Kidney capillary endothelial cell (primary cell): ENCODE results near the gene NSUN5.
A peak's percentile ranks its signal among the peaks of the same experiment; 100 is the strongest.
"Not testable (repeated sequence)": the region's sequence is repeated elsewhere in the genome, so short reads cannot be mapped to it uniquely, and the experiment has no call there.

Experiments used
- DNase-seq: peaks from one replicate; pipeline ENCODE4 v3.0.0-alpha.2; 2018; ENCODE audit warnings: low spot score

Gene NSUN5

DNA sequence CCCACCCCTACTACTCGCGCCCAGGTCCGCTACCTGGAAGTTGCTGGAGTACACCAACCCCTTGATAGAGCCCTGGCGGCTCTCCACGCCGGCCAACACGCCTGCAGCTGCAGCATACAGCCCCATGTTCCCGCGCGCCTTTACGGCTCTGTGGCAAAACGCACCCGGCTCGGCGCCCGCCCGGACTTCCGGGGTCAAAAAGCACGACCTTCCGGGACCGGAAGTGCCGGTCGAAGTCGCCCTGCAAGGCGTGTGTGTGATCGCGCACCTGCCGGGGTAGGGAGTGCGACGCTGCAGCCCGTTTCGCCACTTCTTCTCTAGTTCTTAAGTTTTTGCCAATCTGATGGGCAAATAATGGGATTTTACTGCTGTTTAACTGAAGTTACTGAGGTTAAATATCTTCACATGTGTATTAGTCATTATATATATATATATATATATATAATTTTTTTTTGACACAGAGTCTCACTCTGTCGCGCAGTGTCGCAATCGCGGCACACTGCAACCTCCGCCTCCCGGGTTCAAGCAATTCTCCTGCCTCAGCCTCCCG, at the start of gene NSUN5:
TSS of gene NSUN5 (minus strand) at position 162 of the 550 bp plus-strand sequence. CDS start at position 126, 36 bp downstream.
- DNase-seq, result peak; percentile 68

DNA sequence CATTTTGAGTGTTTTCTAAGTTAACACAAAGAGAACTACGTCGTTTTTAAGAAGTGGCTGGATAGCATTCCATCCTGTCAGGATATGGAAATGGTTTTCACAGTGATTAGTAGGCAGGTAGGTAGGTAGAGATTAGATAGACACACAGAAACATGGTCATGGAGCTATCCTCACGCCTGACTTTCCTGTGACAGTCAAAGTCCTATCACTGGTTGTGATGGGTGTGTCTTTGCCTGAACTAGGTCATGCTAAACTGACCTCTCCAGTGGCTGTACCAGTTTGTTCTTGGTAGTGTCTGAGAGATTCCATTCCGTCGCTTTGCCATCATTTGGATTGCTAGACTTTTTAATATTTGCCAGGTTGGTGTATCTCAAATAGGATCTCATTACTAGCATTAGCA, 47.5 kb upstream of the NSUN5 start:
- no peak for DNase-seq

DNA sequence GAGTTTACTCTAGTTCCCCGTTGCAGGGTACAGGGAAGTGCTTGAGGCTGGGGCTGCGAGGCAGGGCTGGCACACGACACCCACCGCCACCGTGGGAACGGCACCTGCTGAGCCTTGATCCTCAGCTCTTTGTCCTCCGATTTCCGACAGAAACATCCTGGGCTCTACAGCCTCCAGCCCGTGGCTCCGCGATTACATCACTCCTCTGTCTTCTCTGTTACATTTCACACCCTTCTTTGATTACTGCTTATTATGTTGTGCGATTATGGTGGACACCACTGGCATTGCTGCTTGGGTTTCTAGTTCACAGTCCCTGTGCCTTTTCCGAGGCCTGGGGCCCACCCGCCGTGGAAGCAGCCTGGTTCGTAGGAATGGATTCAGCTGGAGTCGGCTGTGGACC, 46.2 kb upstream of the NSUN5 start:
- DNase-seq, result no peak

DNA sequence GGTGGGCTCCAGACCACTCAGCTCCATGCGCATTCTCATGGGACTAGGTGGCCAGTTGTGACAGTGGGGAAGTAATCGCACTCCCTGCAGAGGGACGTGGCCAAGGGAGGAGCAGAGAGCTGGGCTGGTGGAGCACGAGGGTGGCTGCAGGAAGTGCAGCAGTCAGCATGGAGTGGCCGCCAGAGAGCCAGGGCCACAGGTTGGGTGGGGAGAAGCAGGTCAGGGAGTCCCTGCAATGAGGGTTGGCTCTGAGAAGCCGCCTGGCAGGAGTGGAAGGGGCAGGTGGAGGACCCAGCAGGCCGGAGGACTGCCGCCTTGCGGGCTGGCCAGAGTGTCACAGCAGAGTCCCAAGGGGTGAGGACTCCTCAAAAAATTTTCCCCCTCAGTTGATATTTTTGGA, 45.6 kb upstream of the NSUN5 start:
- no peak for DNase-seq

DNA sequence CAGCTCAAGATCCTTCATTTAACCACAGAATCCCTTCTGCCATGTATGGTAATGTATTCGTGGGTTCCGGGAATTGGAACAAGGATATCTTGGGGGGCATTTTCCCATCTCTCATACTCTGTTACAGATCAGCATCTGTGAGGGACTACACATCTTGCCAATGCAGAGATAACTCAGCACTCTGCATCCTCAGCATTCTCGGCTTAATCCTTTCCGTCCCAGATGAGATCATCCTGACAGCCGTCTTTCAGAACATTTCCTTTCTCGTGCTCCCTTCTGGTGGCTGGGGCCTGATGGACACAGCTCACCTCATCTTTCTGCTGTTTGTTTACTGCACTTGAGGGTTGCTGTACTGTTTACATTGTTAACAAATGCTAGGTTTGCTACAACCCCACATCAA, 44.6 kb upstream of the NSUN5 start:
- no peak for DNase-seq

DNA sequence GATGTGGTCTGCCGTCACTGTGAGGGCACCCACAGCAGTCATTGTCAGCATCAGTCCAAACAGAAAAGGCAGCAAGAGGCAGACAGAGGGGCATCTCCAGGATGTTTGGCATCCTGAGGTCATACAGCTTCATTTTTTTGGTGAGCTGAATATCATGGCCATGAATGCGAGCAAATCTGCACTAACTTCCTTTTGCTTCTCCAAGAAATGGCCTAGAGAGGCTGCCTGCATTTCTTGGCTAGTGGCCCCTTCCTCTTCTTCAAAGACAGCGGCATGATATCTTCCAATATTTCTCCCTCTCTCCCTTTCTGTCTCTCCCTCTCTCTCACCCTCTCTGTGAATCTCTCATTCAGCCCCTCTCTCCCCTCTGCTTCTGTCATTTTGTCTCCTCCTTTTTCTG, 44.2 kb upstream of the NSUN5 start:
- no peak for DNase-seq

DNA sequence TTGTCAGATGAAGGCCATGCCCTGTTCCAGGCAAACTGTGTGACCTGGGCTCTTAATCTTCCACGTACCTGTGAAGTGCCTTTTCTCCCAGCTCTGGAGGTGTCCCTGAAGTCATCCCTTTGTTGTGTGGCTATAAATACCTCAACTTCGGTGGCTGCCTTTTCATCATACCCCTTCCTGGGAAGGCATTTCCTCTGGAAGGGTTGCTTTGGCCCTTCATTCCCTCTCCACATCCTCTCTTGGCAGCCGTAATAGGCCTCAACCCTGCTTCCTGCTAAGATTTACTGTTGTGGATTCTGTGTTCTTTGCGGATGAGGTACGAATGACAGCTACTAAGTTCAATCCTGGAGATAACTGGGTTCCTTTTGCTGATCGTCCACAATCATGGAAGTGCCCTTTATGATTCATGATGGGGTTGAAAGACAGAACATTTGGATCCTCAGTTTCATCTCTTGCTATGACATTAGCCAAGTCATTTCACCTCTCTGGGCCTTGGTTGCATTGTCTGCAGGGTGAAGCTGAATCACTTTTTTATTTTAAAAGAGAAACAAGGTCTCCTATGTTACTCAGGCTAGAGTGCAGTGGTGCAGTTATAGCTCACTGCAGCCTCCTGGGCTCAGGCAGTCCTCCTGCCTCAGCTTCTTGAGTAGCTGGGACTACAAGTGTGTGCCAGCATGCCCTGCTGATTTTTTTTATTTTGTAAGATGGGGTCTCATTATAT, 43.0 kb upstream of the NSUN5 start:
- peak; percentile 46 for DNase-seq

DNA sequence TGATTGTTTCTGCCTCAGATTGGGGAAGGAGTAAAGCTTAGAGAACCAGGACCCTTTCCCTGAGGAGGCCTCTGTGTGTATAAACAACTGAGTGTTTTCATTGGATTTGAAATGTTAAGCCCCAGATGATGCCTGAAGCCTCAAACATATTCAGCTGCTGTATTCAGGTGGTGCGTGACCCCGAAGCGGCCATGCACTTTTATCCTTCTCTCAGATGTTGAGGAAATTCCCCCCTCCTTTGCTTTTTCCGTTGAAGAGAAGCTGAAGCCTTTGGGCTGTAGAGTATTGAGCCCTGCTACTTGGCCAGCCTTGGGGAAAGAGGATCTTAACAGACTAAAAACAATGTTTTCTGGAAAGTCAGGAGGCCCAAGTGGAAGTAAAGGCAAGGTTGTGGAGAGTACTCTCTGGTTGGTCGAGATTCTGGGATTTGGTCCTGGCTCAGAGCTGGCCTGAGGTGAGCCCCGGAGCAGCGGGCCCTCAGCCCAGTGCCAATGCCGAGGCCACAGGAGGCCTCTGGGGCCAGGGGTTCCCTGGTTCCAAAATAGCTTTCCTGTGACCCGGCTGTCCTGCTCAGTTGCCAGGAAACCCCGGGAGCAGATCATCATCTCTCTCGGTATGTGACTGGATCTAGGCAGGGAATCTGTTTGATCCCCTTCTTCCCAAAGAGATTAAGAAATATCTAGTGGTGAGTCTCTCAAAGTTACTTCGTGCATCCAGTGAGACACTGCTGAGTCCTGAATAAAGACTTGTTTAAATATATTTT, 41.9 kb upstream of the NSUN5 start:
- DNase-seq, result no peak

DNA sequence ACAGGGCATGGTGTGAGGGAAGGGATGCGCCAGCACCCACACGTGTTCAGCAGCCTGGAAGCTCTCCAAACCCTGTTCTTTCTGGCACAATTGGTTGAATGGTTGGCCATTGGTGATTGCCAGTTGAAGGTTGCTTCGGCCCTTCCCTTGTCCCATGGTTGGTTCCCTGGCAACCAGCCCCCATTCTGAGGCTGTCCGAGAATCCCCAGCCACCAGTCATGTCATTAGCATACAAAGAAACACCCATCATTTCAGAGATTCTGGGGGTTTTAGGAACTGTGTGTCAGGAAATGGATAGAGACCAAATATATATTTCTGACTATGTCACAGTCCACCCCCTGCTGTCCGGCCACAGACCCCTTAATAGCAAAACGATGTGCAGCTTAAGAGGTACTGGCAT, 41.1 kb upstream of the NSUN5 start:
- no peak for DNase-seq

DNA sequence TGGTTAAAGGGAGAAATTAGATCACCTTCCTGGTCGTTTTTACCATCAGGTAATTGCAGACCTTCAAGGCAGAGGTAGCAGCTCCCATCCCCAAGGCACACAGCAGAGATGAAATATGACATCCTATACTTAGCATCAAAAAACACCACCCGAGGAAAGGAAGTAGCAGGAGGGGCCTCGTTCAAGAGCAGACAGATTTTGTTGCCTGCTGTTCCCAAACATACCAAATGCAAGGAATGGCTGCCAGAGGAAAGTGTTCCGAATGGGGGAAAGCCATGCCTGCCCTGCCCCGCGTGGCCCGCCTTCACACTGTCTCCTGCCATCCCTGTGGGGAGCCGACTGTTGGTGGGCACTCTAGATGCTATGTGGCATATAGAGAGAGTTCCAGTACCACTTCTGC, 37.3 kb upstream of the NSUN5 start:
- no peak for DNase-seq

DNA sequence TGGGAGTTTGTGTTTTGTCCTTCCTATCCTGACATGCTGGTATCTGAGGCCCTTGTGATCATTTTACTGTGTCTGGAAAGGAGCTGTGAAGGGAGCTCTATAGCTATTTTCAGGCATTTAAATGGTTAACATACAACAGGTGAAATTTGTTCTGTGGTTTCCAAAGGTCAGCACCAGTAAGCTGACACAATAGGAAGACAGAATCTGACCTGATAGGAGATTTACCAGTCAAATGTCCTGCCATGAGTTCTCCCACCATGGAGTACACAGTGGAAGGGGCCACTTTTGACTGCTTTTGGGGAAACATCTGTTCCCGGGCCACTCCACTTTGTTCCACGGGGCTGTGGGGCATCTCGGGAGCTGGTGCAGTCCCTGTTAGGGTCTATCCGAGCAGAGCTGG, 36.9 kb upstream of the NSUN5 start:
- no peak for DNase-seq

DNA sequence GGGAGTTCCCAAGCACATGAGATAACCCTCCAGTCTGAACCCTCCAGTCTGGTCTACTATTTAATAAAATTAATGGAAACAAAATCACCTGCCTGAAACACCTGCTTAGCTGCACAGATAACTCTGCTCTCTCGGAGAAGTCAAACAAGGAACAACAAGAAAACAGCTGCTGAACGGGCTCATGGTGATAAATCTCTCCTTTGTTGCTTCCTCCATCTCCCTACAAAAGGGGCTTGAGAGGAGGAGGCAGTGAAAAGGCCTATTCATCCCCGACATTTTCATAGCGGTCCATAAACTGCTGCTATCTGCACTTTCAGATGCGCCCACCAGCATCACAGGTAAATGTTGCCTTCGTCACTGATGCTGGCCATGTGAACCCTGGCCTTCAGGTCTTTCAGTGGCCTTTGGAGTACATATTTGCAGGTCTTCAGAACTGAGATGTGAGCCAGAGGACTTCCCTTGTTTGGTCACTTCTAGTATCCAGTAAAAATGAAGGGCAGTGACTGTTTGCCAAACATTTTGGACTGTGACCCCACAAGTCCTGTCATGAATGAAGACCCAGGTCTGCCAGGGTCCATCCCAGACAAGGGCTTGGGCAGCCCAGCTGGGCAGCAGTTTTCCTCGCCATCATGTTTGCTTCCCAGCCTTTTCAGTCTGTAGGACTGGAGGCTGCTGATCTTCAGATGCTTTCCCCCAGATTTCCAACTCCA, 35.2 kb upstream of the NSUN5 start:
- DNase-seq, result no peak

DNA sequence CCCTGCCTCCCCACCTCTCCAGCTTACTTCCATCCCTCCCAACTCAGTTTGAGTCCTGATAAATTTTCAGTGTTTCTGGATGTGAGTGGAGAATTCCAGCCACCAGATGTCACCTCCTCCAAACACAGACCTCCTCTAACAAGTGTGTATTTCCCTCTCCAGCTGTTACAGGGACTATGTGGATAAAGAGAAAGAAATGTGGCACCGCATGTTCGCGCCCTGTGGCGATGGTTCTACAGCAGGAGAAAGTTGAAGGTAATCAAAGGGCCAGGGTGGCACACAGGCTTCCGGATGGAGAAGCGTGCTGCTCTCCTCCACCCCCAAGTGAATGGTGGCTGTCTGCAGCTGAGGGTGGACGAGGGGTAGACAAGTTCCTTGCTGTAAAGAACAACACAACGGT, 34.0 kb upstream of the NSUN5 start:
- peak; percentile 25 for DNase-seq

DNA sequence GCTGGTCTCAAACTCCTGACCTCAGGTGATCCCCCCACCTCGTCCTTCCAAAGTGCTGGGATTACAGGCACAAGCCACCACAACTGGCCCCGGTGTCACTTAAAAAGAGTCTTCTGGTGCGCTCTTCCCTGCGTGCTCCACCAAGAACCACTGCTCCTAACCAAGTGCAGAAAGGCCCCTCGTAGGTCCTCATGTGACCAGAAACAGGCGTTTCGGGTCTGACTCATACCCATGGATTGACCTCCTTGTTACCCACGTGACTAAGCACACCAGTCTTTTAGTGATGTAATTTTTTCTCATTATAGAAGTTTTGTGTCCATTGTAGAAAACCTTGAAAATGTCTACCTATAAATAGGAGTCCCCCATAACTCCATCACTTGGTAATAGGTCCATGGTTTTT, 33.3 kb upstream of the NSUN5 start:
- DNase-seq, result no peak

DNA sequence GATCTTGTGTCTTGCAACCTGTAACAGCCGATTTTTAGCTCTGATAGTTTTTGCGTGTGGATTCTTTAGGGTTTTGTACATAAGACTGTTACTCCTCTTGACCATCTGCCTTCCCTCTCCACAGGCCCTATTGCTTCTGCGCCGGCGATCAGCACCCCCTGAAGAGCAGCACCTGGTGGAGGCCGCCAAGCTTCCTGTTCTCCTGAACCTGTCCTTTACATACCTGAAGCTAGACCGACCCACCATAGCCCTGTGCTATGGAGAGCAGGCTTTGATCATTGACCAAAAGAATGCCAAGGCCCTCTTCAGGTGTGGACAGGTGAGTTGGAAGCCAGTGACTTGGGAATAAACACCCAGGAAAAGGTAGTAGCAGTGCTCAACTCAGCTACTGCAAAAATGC, 31.9 kb upstream of the NSUN5 start:
- no peak for DNase-seq

DNA sequence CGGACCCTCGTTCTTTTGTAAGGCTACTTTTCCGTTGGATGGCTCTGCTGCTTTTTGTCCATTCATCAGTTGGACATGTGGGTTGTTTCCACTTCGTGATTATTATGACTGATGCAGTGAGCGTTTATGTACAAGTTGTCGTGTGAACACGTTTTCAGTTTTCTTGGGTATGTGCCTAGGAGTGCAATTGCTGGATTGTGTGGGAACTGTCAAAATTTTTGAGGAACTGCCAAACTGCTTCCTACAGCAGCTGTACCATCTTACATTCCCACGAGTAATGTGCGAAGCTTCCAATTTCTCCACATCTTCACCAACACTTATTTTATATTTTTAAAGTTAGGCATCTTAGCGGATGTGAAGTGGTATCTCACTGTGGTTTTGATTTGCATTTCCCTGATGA, 29.7 kb upstream of the NSUN5 start:
- DNase-seq, result no peak

DNA sequence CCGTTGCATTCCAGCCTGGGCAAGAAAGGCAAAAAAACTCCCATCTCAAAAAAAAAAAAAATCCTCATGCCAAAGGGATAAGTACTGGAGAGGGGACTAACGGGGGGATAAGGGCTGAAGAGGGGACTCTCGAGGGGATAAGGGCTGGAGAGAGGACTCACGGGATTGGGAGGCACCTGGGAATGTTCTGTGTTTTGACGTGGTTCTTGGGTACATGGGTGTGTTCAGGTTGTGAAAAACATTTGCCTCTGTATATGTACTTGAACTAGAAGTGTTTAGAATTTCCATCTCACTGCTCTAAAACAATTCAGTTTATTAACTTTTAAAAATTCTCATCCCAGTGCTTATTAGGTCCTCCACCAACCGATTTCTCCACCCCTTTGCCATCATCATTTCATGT, 23.8 kb upstream of the NSUN5 start:
- DNase-seq, result no peak

DNA sequence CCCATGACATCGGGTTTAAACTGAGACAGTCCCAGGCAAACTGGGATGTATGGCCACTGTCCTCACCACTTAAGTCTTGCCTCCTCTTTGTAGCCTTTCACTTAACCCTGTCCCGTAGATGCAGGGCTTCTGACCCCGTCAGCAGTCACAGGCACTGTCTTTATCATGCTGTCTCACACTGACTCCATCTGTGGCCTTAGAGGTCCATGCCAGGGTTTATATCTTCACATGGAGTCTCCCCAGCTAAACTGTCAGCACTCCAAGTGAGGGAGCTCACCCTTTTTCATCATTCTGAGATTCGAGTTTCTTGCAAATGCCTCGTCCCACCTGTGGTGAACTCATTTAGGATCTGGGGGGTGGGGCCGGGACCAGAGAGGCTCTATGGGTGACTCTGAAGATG, 22.1 kb upstream of the NSUN5 start:
- no peak for DNase-seq

DNA sequence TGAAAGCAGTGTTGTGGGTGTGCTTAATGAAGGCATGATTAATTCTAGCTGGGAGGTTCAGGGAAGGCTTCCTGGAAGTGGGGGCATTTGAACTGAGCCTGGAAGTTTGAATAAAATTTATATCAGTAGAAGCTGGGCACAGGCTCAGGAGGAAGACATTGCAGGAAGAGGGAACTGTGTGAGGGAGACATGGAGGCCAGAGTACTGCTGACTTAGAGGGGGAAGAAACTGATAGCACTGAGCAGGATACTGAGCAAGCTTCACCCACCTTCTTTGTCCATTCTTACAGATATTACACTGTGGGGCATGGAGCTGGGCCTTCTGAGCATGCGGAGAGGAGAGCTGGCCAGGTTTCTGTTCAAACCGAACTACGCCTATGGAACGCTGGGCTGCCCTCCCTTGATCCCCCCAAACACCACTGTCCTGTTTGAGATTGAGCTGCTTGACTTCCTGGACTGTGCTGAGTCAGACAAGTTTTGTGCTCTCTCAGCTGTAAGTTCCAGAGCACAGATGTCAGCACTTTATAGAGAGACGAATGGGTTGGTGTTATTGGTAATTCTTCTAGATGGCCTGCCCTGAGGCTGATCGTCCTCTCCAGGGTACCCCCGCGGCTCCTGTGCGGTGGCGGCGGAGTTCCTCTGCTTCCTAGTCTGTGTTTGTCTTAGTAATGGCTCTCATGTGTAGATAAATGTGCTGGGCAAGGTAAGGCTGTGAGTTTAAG, 21.4 kb upstream of the NSUN5 start:
- no peak for DNase-seq

DNA sequence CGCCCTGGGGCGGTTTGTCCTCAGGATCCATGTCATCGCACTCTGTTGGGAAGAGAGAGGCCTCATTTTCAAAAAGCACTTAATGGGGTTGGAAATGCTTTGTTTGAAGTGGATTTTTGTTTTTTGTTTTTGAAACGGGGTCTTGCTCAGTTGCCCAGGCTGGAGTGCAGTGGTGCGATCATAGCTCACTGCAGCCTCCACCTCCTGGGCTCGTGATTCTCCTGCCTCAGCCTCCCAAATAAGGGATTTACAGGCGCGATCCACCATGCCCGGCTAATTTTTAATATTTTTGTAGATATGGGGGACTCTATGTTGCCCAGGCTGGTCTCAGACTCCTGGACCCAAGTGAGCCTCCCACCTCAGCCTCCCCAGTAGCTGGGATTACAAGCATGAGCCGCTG, 20.1 kb upstream of the NSUN5 start:
- DNase-seq, result no peak

DNA sequence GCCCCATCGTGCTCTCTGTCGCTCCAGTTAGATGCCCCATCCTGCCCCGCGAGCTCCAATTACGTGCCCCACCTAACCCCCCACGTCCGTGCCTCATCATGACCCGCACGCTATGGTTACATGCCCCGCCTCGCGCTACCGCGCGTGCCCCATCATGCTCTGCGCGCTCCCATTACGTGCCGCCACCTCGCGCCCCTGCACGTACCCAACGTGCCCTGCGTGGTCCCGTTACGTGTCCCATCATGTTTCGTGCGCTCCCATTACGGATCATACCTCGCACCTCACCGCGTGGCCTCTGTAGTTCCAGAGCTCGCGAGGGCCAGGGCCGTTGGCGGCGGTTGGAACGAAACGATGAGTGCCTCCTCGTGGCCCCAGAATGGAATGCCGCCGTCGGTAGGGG, 19.3 kb upstream of the NSUN5 start, which contains the start of the genes FKBP6 and TRIM50:
TSS of gene FKBP6 (plus strand) at position 240 of the 400 bp plus-strand sequence. CDS start 268 bp downstream, outside the sequence.
TSS of gene TRIM50 (minus strand) at position 161 of the 400 bp plus-strand sequence. CDS start 3,295 bp downstream, outside the sequence.
- DNase-seq, result not testable (repeated sequence)

DNA sequence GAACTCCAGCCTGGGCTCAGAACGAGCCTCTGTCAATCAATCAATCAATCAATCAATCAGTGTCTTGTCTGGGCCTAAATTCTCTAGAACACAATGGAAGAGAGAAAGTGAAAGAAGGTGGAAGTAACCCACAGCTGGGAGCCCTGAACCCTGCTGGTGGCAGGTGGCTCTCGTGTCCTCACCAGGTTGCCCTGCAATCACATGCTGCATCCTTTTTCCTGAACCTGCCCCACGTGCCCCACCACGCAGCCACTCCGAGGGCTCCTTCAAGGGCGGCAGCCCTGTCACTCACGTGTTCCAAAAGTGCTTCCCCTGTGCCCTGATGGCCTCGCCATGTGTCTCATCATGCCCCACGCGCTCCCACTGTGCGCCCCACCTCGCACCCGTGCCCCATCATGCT, 18.8 kb upstream of the NSUN5 start:
- not testable (repeated sequence) for DNase-seq
